ENCODE data around the gene MET. TPM values are rescaled to one million over a fixed set of nuclear protein-coding genes. Genes with fewer than 3 reads are reported as not detected.

MET gene
- total RNA-seq, 1 experiment from 2014 or later = 5.0 TPM

DNA sequence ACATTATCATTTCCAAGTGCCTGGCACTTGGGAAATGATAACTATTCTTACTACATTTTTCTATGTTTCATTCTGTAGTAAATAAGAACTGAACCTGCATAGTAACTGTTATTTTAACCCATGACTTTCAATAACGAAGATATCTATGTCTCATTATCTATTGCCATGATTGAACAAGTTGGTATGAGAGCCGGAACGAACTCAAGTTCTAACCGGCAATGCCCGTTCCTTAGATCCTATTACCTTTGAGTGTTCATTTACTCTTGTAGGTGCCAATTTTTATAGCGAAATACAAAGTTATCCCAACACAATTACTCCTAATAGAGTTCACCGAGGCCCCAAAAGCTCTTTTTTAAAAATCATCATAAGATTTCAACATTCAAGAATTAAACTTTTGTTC lies 885 bp upstream of the MET start:
- no peaks in the 10 kb centered on the region for H3K9me3 Mint-ChIP-seq
- H3K4me1 ChIP-seq (ENCODE audit: insufficient read depth, low read length) = no peaks in the 10 kb centered on the region
- no peak overlapping the region for H2BK120ac ChIP-seq (ENCODE audit: low read depth, low read length, poor library complexity, severe bottlenecking)
- no peak overlapping the region for H3K23ac ChIP-seq (ENCODE audit: insufficient read length, low read depth, low read length)
- TF ChIP-seq CTCF (conservative IDR thresholded peaks at IDR 0.05) = no peak
- H3K27me3 ChIP-seq (ENCODE audit: insufficient read depth, low read length) = no peaks in the 10 kb centered on the region; the same call in 1 of the 2 replicates
- H4K91ac ChIP-seq (ENCODE audit: insufficient read length, low read depth, low read length) = no peak overlapping the region
- H3K79me1 ChIP-seq (ENCODE audit: insufficient read depth, low read depth, low read length, poor library complexity, severe bottlenecking) = no peaks in the 10 kb centered on the region
- DNase-seq = no peak
- no peak overlapping the region for H3K14ac ChIP-seq (ENCODE audit: insufficient read depth, low read length)
- no peak overlapping the region for H3K27ac Mint-ChIP-seq
- no peak overlapping the region for H4K5ac ChIP-seq (ENCODE audit: insufficient read length, low read depth, low read length)
- peaks cover 36% of the 10 kb centered on the region for H3K27me3 Mint-ChIP-seq (ENCODE audit: low read depth)
- no peak overlapping the region for H2BK12ac ChIP-seq (ENCODE audit: insufficient read length, low read depth, low read length)
- no peaks in the 10 kb centered on the region for H4K20me1 ChIP-seq (ENCODE audit: control insufficient read depth, insufficient read depth, insufficient read length)
- H3K18ac ChIP-seq (ENCODE audit: insufficient read length, low read depth, low read length) = no peak overlapping the region
- no peak overlapping the region for H2BK20ac ChIP-seq (ENCODE audit: low read depth, low read length, poor library complexity, severe bottlenecking)
- H3K4ac ChIP-seq (ENCODE audit: low read depth, low read length) = no peak overlapping the region
- no peak overlapping the region for H2BK15ac ChIP-seq (ENCODE audit: low read depth, low read length)
- H4K8ac ChIP-seq (replicated peaks; ENCODE audit: insufficient read length, low read depth, low read length) = no peak overlapping the region
- no peak overlapping the region for H2AFZ ChIP-seq (ENCODE audit: low read length)
- no peak overlapping the region for H3K56ac ChIP-seq (ENCODE audit: insufficient read length, low read depth, low read length)
- no peaks in the 10 kb centered on the region for H3K36me3 Mint-ChIP-seq (ENCODE audit: insufficient read depth in 1 of 3, low read depth in 3 of 3)
- no peak overlapping the region for H3T11ph ChIP-seq (ENCODE audit: low read length)
- H3K27ac ChIP-seq (ENCODE audit: insufficient read length, low read depth, low read length) = no peak overlapping the region
- H3K9me3 ChIP-seq (ENCODE audit: control insufficient read depth, low read depth, low read length) = no peaks in the 10 kb centered on the region
- no peak overlapping the region for H3K4me2 ChIP-seq (ENCODE audit: insufficient read depth, insufficient read length, low read length)
- no CpG with 5 or more reads among the region's 7 CpGs for WGBS (ENCODE audit: extremely low coverage, insufficient read length, low lambda C conversion rate)
- H3K23me2 ChIP-seq (ENCODE audit: insufficient read length, low read depth, low read length, poor library complexity, severe bottlenecking) = peaks cover 13% of the 10 kb centered on the region
- H2BK5ac ChIP-seq (ENCODE audit: insufficient read length, low read length) = no peak overlapping the region
- H3K4me1 Mint-ChIP-seq = peaks cover 21 to 23% of the 10 kb centered on the region in 2 experiments
- H3K79me2 ChIP-seq (ENCODE audit: insufficient read depth, low read length) = no peaks in the 10 kb centered on the region
- peak overlapping the region; percentile 73 to 87 for H3K4me3 Mint-ChIP-seq
- no peak overlapping the region for H2AK5ac ChIP-seq (ENCODE audit: insufficient read length, low read length)
- H3K9ac ChIP-seq (ENCODE audit: extremely low read depth, insufficient read length, low read length) = no peak overlapping the region

Measured in H9 (cell line).